GM12878 (cell line): ENCODE measurements around the gene SMU1. TPM values are rescaled to one million over a fixed set of nuclear protein-coding genes. Genes with fewer than 3 reads are reported as not detected.

Experiments
- ATAC-seq: fragments of 200-7000 bp; cut with Tn5 transposase; 3 replicates; pipeline ENCODE4 v1.9.1; 2020; ENCODE audit warnings: mild to moderate bottlenecking, moderate library complexity
- BruUV-seq: library from RNA; stranded (reverse); fragments of 400-500 nt; replicated peaks from 2 replicates; lab custom pipeline; 2021; lab: Mats Ljungman, UMichigan
- CTCF ChIA-PET: fragments of 300-600 bp; sonication (Branson Sonifier 250); formaldehyde crosslinking; extraction: SDS; loops from one replicate; lab custom pipeline; 2021; ENCODE audit warnings: inconsistent platforms; lab: Yijun Ruan, JAX
- POLR2A ChIA-PET: fragments of 350-600 bp; formaldehyde crosslinking; extraction: SDS; loops from one replicate; lab custom pipeline; 2021; ENCODE audit warnings: inconsistent platforms; lab: Charles Lee
- RAD21 ChIA-PET: fragments of 300-600 bp; sonication (Branson Sonifier 250); formaldehyde crosslinking; loops from one replicate; lab custom pipeline; 2023; ENCODE audit warnings: antibody characterized with exemption; ENCODE audit not compliant: unreplicated experiment; lab: Charles Lee
- SMC1A ChIA-PET: fragments of 300-600 bp; sonication (Branson Sonifier 250); formaldehyde crosslinking; loops from one replicate; lab custom pipeline; 2023; ENCODE audit not compliant: unreplicated experiment, uncharacterized antibody; lab: Charles Lee
- DNase-seq: peaks from one replicate; pipeline ENCODE4 v3.0.0-alpha.2; 2011; ENCODE audit warnings: low read depth, low spot score
- FAIRE-seq: peaks from 3 replicates; lab custom pipeline; 2011; peaks lifted over from hg19 to GRCh38; lab: Jason Lieb, UNC
- H2AFZ ChIP-seq: 2 replicates; pipeline ENCODE4 v1.6.0; 2011; ENCODE audit warnings: low read depth, low read length, control low read depth; ENCODE audit not compliant: control insufficient read depth
- H3K27ac ChIP-seq: 2 replicates; pipeline ENCODE4 v1.5.1; 2011; ENCODE audit warnings: control low read depth; ENCODE audit not compliant: control insufficient read depth, insufficient read depth
- H3K27me3 ChIP-seq, 2 experiments: replicated peaks in 1 of 2; 2 replicates each; pipeline versions ENCODE4 v1.6.0 to v1.6.1; 2011; ENCODE audit warnings: low read length in 1 of 2; ENCODE audit not compliant: control insufficient read depth in 2 of 2, insufficient read depth in 2 of 2
- H3K36me3 ChIP-seq, 2 experiments: 2 replicates each; pipeline ENCODE4 v1.5.1; 2011; ENCODE audit warnings: low read length in 1 of 2; ENCODE audit not compliant: control insufficient read depth in 2 of 2, insufficient read depth in 2 of 2
- H3K4me1 ChIP-seq: 2 replicates; pipeline ENCODE4 v1.6.1; 2011; ENCODE audit warnings: mild to moderate bottlenecking, low read length, moderate library complexity, mixed read lengths; ENCODE audit not compliant: control insufficient read depth, insufficient read depth
- H3K4me2 ChIP-seq: 2 replicates; pipeline ENCODE4 v1.6.0; 2011; ENCODE audit warnings: control low read depth; ENCODE audit not compliant: control insufficient read depth, insufficient read depth
- H3K4me3 ChIP-seq: fragments of 200-600 bp; sonication (generic); 2 replicates; pipeline ENCODE4 v1.5.1; 2016
- H3K79me2 ChIP-seq: 2 replicates; pipeline ENCODE4 v1.6.0; 2011; ENCODE audit warnings: low read length; ENCODE audit not compliant: control insufficient read depth, insufficient read depth
- H3K9ac ChIP-seq: 2 replicates; pipeline ENCODE4 v1.8.0; 2011; ENCODE audit warnings: low read length, control low read depth, mixed read lengths; ENCODE audit not compliant: control insufficient read depth, insufficient read depth
- H3K9me3 ChIP-seq: replicated peaks from 3 replicates; pipeline ENCODE4 v1.5.1; 2011; ENCODE audit warnings: mild to moderate bottlenecking, low read length; ENCODE audit not compliant: control insufficient read depth, insufficient read depth
- H4K20me1 ChIP-seq: 2 replicates; pipeline ENCODE4 v1.6.0; 2011; ENCODE audit not compliant: control insufficient read depth, insufficient read depth
- BRCA1 ChIP-seq: IDR thresholded peaks from 2 replicates; pipeline ENCODE4 v1.6.1; 2011; ENCODE audit warnings: low read depth, low read length, improper control_type of control experiment
- RUNX3 ChIP-seq: IDR thresholded peaks from 2 replicates; pipeline ENCODE4 v1.6.1; 2012; ENCODE audit warnings: low read length, inconsistent platforms
- SMAD5 ChIP-seq: IDR thresholded peaks from 2 replicates; pipeline ENCODE4 v1.6.1; 2016; ENCODE audit warnings: antibody characterized with exemption, low read depth
- SPI1 ChIP-seq: IDR thresholded peaks from 2 replicates; pipeline ENCODE4 v1.6.1; 2011; ENCODE audit warnings: low read depth, mild to moderate bottlenecking, low read length, moderate library complexity, borderline replicate concordance; ENCODE audit not compliant: insufficient read depth
- ZNF622 ChIP-seq: fragments of 450-650 bp; IDR thresholded peaks from 2 replicates; pipeline ENCODE4 v1.6.1; 2017; ENCODE audit warnings: mild to moderate bottlenecking, inconsistent platforms
- WGBS: methylation state at CpG from one replicate; pipeline ENCODE4 v1.1.6; 2016; ENCODE audit warnings: low lambda C conversion rate; ENCODE audit not compliant: insufficient replicate concordance, insufficient coverage; ENCODE audit errors: missing lambda C conversion rate; 5-methylcytosine and 5-hydroxymethylcytosine counted together
- in situ Hi-C: fragments of 300-500 bp; cut with MboI; formaldehyde crosslinking; loops from 9 replicates; pipeline ENCODE4 v1.14.3; 2018; ENCODE audit warnings: mixed read lengths
- intact Hi-C: fragments of 100-400 bp; cut with micrococcal nuclease; formaldehyde crosslinking; loops from one replicate; pipeline ENCODE4 v1.14.2; 2022; ENCODE audit not compliant: unreplicated experiment
- polyA plus RNA-seq, 11 experiments: library from polyadenylated mRNA; depleted of rRNA in 4 of 11; unstranded in 6 of 11; stranded (reverse) in 5 of 11; fragments of >200 nt; fragmentation: Nextera tagmentation in 4 of 11; fragmentation: Illumina TruSeq in 1 of 11; extraction: Ambion mirVana in 4 of 11; extraction: Trizol in 1 of 11; gene quantifications; 1 replicate in 1 of 11; 2 replicates in 10 of 11; pipeline versions ENCODE4 v1.2.1 to v1.2.3, GENCODE V29; 2011 to 2016; ENCODE audit warnings: inconsistent platforms in 2 of 11, missing spikeins in 2 of 11, low read depth in 1 of 11
- total RNA-seq, 4 experiments: library from RNA; depleted of rRNA in 3 of 4; stranded (reverse); fragments of >200 nt in 3 of 4; fragmentation: Illumina TruSeq in 1 of 4; extraction: Trizol in 1 of 4; gene quantifications; 2 replicates each; pipeline versions ENCODE4 v1.2.1 to v1.2.3, GENCODE V29; 2013 to 2021

The SMU1 gene
- total and polyA plus RNA-seq, 10 of the 15 experiments (the other 5 are each of a cell fraction or from before 2014, with no cell fraction given): 18.5 to 34.6 (median 20.9) TPM

DNA sequence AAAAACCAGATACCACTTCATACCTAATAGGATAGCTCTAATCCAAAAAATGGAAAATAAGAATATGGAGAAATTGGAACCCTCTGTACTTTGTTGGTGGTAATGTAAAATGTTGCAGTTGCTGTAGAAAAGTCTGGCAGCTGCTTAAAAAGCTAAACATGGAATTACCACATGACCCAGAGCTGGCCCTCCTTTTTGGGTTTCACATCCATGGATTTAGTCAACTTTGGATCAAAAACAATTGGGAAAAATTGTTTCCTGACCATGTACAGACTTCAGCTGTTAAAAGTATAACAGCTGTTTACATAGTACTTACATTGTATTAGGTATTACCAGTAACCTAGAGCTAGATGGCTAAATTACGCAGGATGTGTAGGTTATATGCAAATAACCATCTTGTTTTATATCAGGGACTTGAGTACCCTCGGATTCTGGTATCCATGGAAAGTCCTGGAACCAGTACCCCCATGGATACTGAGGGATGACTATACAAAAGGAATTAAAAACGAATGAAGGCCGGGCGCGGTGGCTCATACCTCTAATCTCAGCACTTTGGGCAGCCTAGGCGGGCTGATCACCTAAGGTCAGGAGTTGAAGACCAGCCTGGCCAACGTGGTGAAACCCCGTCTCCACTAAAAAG is 35.6 kb downstream of the SMU1 start:
- no peaks in the 10 kb centered on the region for H3K79me2 ChIP-seq
- RAD21 ChIA-PET: interaction anchor here (0.6 kb wide), 1 partner anchor 239 kb away, joined by 3 read pairs; no protein-coding TSS in a partner anchor
- no peaks in the 10 kb centered on the region for H3K27me3 ChIP-seq
- H4K20me1 ChIP-seq: no peaks in the 10 kb centered on the region
- H2AFZ ChIP-seq: no peak overlapping the region
- SMC1A ChIA-PET: interaction anchor here (0.6 to 4.0 kb wide), 8 partner anchors 12 to 241 kb away, joined by 3 to 17 read pairs (median 4); no protein-coding TSS in a partner anchor
- in situ Hi-C loops (no loop called here), intact Hi-C loops (no loop called here)
- H3K4me3 ChIP-seq: no peak overlapping the region
- no peak overlapping the region for H3K4me2 ChIP-seq
- POLR2A ChIA-PET: interaction anchor here (0.6 to 5.3 kb wide), 3 partner anchors 14 to 41 kb away, joined by 3 to 39 read pairs (median 6); partner anchors contain the start of genes DNAJA1 and SMU1
- H3K27ac ChIP-seq: no peak overlapping the region
- no peaks in the 10 kb centered on the region for H3K9me3 ChIP-seq
- TF ChIP-seq RUNX3 (no peak), SMAD5 (peak; percentile 19; the same call in 1 of the 2 replicates)
- peaks cover 3 to 14% of the 10 kb centered on the region in 2 experiments for H3K36me3 ChIP-seq
- DNase-seq (no peak), ATAC-seq (no peak), FAIRE-seq (no peak)
- CTCF ChIA-PET: interaction anchor here (1.2 kb wide), 1 partner anchor 14 kb away, joined by 4 read pairs; no protein-coding TSS in a partner anchor
- H3K9ac ChIP-seq: no peak overlapping the region
- H3K4me1 ChIP-seq: peaks cover 6% of the 10 kb centered on the region
- 89% methylated on average over 9 of the region's 9 CpGs for WGBS
- no TSS peak for BruUV-seq

DNA sequence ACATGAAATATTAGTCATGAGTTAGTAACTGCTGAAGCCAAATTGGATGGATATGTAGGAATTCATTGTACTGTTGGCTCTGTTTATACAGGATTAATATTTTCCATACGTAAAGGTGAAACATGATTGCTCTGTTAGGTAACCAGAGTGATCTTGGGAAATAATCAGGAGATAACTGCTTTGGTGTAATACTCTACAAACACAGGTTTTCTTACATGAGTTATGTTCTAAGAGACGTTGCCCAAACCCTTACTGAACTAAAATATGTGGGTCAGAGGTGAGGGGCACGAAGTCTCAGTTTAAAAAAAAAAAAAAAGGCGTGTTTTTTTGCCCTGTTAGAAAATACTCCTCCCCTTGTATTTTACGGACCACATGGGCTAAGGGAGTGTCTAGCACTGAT is 43.6 kb downstream of the SMU1 start:
- Histone ChIP-seq H3K27ac (no peak overlapping the region), H3K79me2 (peaks cover 52% of the 10 kb centered on the region), H3K36me3 (peaks cover 8 to 47% of the 10 kb centered on the region in 2 experiments), H4K20me1 (no peaks in the 10 kb centered on the region; the same call in 1 of the 2 replicates), H3K27me3 (no peaks in the 10 kb centered on the region), H2AFZ (no peak overlapping the region), H3K9me3 (no peaks in the 10 kb centered on the region), H3K4me3 (no peak overlapping the region), H3K9ac (no peak overlapping the region), H3K4me2 (peak overlapping the region; percentile 53), H3K4me1 (no peaks in the 10 kb centered on the region)
- 97% methylated on average over 5 of the region's 5 CpGs for WGBS
- BruUV-seq: no TSS peak
- ChIA-PET POLR2A (no interaction called here), SMC1A (no interaction called here), CTCF (no interaction called here), RAD21 (no interaction called here)
- ATAC-seq (no peak), DNase-seq (no peak), FAIRE-seq (no peak)
- TF ChIP-seq ZNF622 (no peak), SPI1 (no peak), BRCA1 (no peak)
- intact Hi-C loops (no loop called here), in situ Hi-C loops (no loop called here)
